CD4-positive, alpha-beta T cell (primary cell): ENCODE measurements around the gene FAM89A. TPM values are rescaled to one million over a fixed set of nuclear protein-coding genes. Genes with fewer than 3 reads are reported as not detected.

ENCODE experiments used
- ATAC-seq: fragments of 200-7000 bp; cut with Tn5 transposase; one replicate; pipeline ENCODE4 v1.10.0; 2022; ENCODE audit warnings: mild to moderate bottlenecking; ENCODE audit not compliant: poor library complexity
- CTCF ChIA-PET: fragments of 350-600 bp; sonication (Branson Sonifier 250); formaldehyde crosslinking; loops from one replicate; lab custom pipeline; 2021; ENCODE audit warnings: antibody characterized with exemption, inconsistent platforms; lab: Charles Lee
- POLR2A ChIA-PET: fragments of 350-600 bp; sonication (Branson Sonifier 250); formaldehyde crosslinking; loops from one replicate; lab custom pipeline; 2021; ENCODE audit warnings: antibody characterized with exemption, inconsistent platforms; lab: Charles Lee
- DNase-seq, 14 experiments: peaks; one replicate each; pipeline ENCODE4 v3.0.0-alpha.2; 2013 to 2020; ENCODE audit warnings: mixed read lengths in 2 of 14
- H3K27ac ChIP-seq, 2 donors: one replicate each; pipeline versions ENCODE4 v1.5.1 to v1.7.0; 2013; ENCODE audit warnings: low read length in 2 of 2, low read depth in 1 of 2, mild to moderate bottlenecking in 1 of 2
- H3K27me3 ChIP-seq, 2 experiments: 1 replicate in 1 of 2; 2 replicates in 1 of 2; pipeline versions ENCODE4 v1.6.1 to v1.7.0; 2013; ENCODE audit warnings: low read length in 2 of 2, control low read depth in 1 of 2, mild to moderate bottlenecking in 1 of 2, moderate library complexity in 1 of 2; ENCODE audit not compliant: insufficient read depth in 2 of 2, control insufficient read depth in 1 of 2
- H3K36me3 ChIP-seq: one replicate; pipeline ENCODE4 v1.6.1; 2013; ENCODE audit warnings: low read length, control low read depth; ENCODE audit not compliant: insufficient read depth
- H3K4me1 ChIP-seq: one replicate; pipeline ENCODE4 v1.6.1; 2013; ENCODE audit warnings: low read length, control low read depth; ENCODE audit not compliant: insufficient read depth
- H3K4me3 ChIP-seq: one replicate; pipeline ENCODE4 v1.5.1; 2013; ENCODE audit warnings: mild to moderate bottlenecking, low read length, moderate library complexity
- H3K9me3 ChIP-seq, 2 experiments: 1 replicate in 1 of 2; 2 replicates in 1 of 2; pipeline versions ENCODE4 v1.6.1 to v1.7.0; 2013; ENCODE audit warnings: low read length in 2 of 2, mild to moderate bottlenecking in 2 of 2, control low read depth in 1 of 2, moderate library complexity in 1 of 2; ENCODE audit not compliant: control insufficient read depth in 1 of 2, insufficient read depth in 1 of 2
- H3K27ac Mint-ChIP-seq: one replicate; pipeline ENCODE4 v1.8.0; 2020; ENCODE audit warnings: mixed read lengths
- H3K27me3 Mint-ChIP-seq: one replicate; pipeline ENCODE4 v1.8.0; 2021; ENCODE audit warnings: mixed read lengths
- H3K36me3 Mint-ChIP-seq: one replicate; pipeline ENCODE4 v1.8.0; 2021; ENCODE audit warnings: low read depth, mixed read lengths
- H3K4me1 Mint-ChIP-seq: one replicate; pipeline ENCODE4 v1.8.0; 2021; ENCODE audit warnings: low read depth, mixed read lengths
- H3K4me3 Mint-ChIP-seq: one replicate; pipeline ENCODE4 v1.8.0; 2020; ENCODE audit warnings: mild to moderate bottlenecking, mixed read lengths
- H3K9me3 Mint-ChIP-seq: one replicate; pipeline ENCODE4 v1.8.0; 2020; ENCODE audit warnings: mixed read lengths
- CTCF ChIP-seq: fragments of 200-600 bp; IDR thresholded peaks from one replicate; pipeline ENCODE4 v1.8.0; 2022; ENCODE audit warnings: antibody characterized with exemption, mild to moderate bottlenecking
- intact Hi-C, 2 experiments: fragments of 100-400 bp; cut with DNase I in 1 of 2; cut with micrococcal nuclease in 1 of 2; formaldehyde crosslinking; loops; one replicate each; pipeline versions ENCODE4 v1.15.1 to v1.9.0; 2023 to 2025; cut with DNase I, micrococcal nuclease
- total RNA-seq, 174 experiments: library from RNA in 2 of 174; stranded (reverse) in 2 of 174; gene quantifications; one replicate each; pipeline ENCODE4 v1.2.3 and lab custom pipeline; 2021 to 2026

FAM89A gene
- total RNA-seq, 2 experiments from 2014 or later = 3.3 to 4.0 TPM

GRCh38 chr1:230970432-230970831 is 69.6 kb downstream of the FAM89A start:
- POLR2A ChIA-PET = interaction anchor here (1.0 kb wide), 1 partner anchor 15 kb away, joined by 3 read pairs; no protein-coding TSS in a partner anchor
- Histone ChIP-seq H3K27ac (no peak overlapping the region), H3K27me3 (no peaks in the 10 kb centered on the region), H3K4me3 (no peak overlapping the region), H3K36me3 (peaks cover 10% of the 10 kb centered on the region), H3K9me3 (no peaks in the 10 kb centered on the region), H3K4me1 (peaks cover 40% of the 10 kb centered on the region)
- Mint-ChIP-seq H3K4me3 (no peak overlapping the region), H3K27ac (peak overlapping the region; percentile 62), H3K27me3 (no peaks in the 10 kb centered on the region), H3K9me3 (no peaks in the 10 kb centered on the region), H3K4me1 (peaks cover 60% of the 10 kb centered on the region), H3K36me3 (peaks cover 8% of the 10 kb centered on the region)
- peak in 1 of 14 experiments; percentile 4 for DNase-seq
- CTCF ChIA-PET = no interaction called here
- TF ChIP-seq CTCF = no peak
- no peak for ATAC-seq
- intact Hi-C loops = loop anchor here in 1 of 2 experiments (10.0 kb wide), 1 partner anchor 326 kb away; the partner anchor contains the start of gene COG2

Other genes starting within 250 kb of the FAM89A start
- gene C1orf198, start 171.7 kb downstream of the FAM89A start, total RNA-seq = 1 to 10 TPM; 2.2 TPM
- 10 to 100 TPM; 24.9 to 25.0 TPM for gene TTC13, start 61.4 kb downstream of the FAM89A start, total RNA-seq
- gene ARV1, start 61.2 kb downstream of the FAM89A start, total RNA-seq = 1 to 10 TPM; 1.5 to 1.8 TPM
- gene TRIM67, start 121.8 kb upstream of the FAM89A start, total RNA-seq = not detected
- gene GNPAT, start 201.0 kb upstream of the FAM89A start, total RNA-seq = 10 to 100 TPM; 11.8 to 12.8 TPM